H1 (cell line): ENCODE measurements around the gene SFRP2. TPM values are rescaled to one million over a fixed set of nuclear protein-coding genes. Genes with fewer than 3 reads are reported as not detected.

Source experiments
- BCL11A ChIP-seq, 2 experiments: IDR thresholded peaks; one replicate each; pipeline ENCODE4 v1.6.1; 2011; ENCODE audit warnings: low read depth in 2 of 2, low read length in 2 of 2, mild to moderate bottlenecking in 2 of 2
- CHD7 ChIP-seq: fragments of 300-600 bp; sonication (generic); IDR thresholded peaks from 2 replicates; pipeline ENCODE4 v1.7.1; 2012; ENCODE audit warnings: low read length, moderate library complexity, mild to moderate bottlenecking, inconsistent platforms; ENCODE audit not compliant: insufficient replicate concordance
- CTBP2 ChIP-seq: IDR thresholded peaks from 2 replicates; pipeline ENCODE4 v1.7.0; 2011; ENCODE audit warnings: borderline replicate concordance, mild to moderate bottlenecking, moderate library complexity, mixed read lengths, low read length; ENCODE audit not compliant: insufficient read depth, insufficient read length
- EZH2 ChIP-seq: fragments of 200-600 bp; sonication (generic); IDR thresholded peaks from 2 replicates; pipeline ENCODE4 v1.7.1; 2012; ENCODE audit warnings: low read depth, mild to moderate bottlenecking, moderate library complexity, low read length, inconsistent platforms; ENCODE audit not compliant: severe bottlenecking
- RAD21 ChIP-seq, 2 experiments: IDR thresholded peaks in 1 of 2; conservative IDR thresholded peaks in 1 of 2; 2 replicates each; pipeline ENCODE4 v1.6.1; 2011; ENCODE audit warnings: low read depth in 2 of 2, low read length in 2 of 2, improper control_type of control experiment in 1 of 2, inconsistent platforms in 1 of 2, mild to moderate bottlenecking in 1 of 2, moderate library complexity in 1 of 2
- RBBP5 ChIP-seq: IDR thresholded peaks from 2 replicates; pipeline ENCODE4 v1.7.1; 2012; ENCODE audit warnings: low read depth, mild to moderate bottlenecking, inconsistent platforms, low read length, moderate library complexity, borderline replicate concordance
- RFX5 ChIP-seq: IDR thresholded peaks from 2 replicates; pipeline ENCODE4 v1.6.1; 2011; ENCODE audit warnings: low read depth, low read length, improper control_type of control experiment, borderline replicate concordance
- RXRA ChIP-seq: IDR thresholded peaks from 2 replicates; pipeline ENCODE4 v1.6.1; 2011; ENCODE audit warnings: low read depth, mild to moderate bottlenecking, low read length, moderate library complexity; ENCODE audit not compliant: insufficient read depth
- polyA plus RNA-seq, 7 experiments: library from polyadenylated mRNA; depleted of rRNA in 3 of 7; stranded (reverse) in 5 of 7; unstranded in 2 of 7; fragments of >200 nt in 5 of 7; fragments of 200-250 nt in 2 of 7; gene quantifications; 1 replicate in 5 of 7; 2 replicates in 1 of 7; 4 replicates in 1 of 7; pipeline versions ENCODE4 v1.2.1 to v1.2.3, GENCODE V29; 2011 to 2013; ENCODE audit warnings: missing spikeins in 2 of 7, mixed read lengths in 2 of 7
- total RNA-seq: library from RNA; stranded (reverse); fragmentation: NEBNext Ultra II Directional; extraction: Animal tissue kit (Norgen Biotek cat#: 25700); gene quantifications from 2 replicates; pipeline ENCODE4 v1.2.1, GENCODE V29; 2021

The SFRP2 gene
- total and polyA plus RNA-seq, 2 of the 8 experiments (the other 6 are each of a cell fraction or from before 2014, with no cell fraction given) = 108 to 342 TPM

GRCh38 chr4:153791746-153792617 is 3.1 kb upstream of the SFRP2 start (continued):
- TF ChIP-seq CHD7 = no peak
- no peak for TF ChIP-seq RBBP5
- TF ChIP-seq EZH2 = peak; percentile 37
- peak; percentile 73 to 81 for TF ChIP-seq RAD21 (IDR thresholded peaks at IDR 0.05 in 1 of 2, conservative IDR thresholded peaks at IDR 0.05 in 1 of 2; ENCODE audit: low read depth in 2 of 2, low read length in 2 of 2)
- TF ChIP-seq CTBP2 = peak; percentile 44
- TF ChIP-seq BCL11A (IDR thresholded peaks at IDR 0.05; ENCODE audit: low read depth in 2 of 2, low read length in 2 of 2) = no peak
- TF ChIP-seq RFX5 = no peak
- no peak for TF ChIP-seq RXRA
